ENCODE measurements around the gene NR3C2. TPM values are rescaled to one million over a fixed set of nuclear protein-coding genes. Genes with fewer than 3 reads are reported as not detected.
A peak's percentile ranks its signal among the peaks of the same experiment; 100 is the strongest.

NR3C2 gene
- total RNA-seq, 1 donor from 2014 or later: 25.9 TPM

DNA sequence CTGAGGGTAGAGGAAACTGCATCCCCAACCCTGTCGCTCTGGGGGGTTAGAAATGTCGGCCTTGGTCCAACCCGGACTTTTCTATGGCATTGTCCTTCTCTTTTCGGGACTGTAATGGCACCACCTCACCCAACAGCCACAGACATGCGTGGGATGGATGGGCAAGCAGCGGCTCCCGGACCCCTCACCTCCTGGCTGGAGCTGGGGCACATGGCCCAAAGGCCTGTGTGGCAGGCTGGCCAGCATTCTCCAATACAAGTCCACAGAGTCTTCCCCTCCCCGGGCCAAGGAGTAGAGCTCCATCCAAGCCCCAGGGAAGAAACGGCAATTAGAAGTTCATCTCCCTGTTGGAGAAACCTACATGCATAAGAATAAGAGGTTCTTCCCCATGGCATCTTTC is 142.9 kb downstream of the NR3C2 start:
- H3K4me3 ChIP-seq: no peak overlapping the region
- H3K4me1 ChIP-seq: no peaks in the 10 kb centered on the region
- intact Hi-C loops (cut with DNase I): no loop called here
- no peaks in the 10 kb centered on the region for H3K9me3 ChIP-seq
- H3K36me3 ChIP-seq: no peaks in the 10 kb centered on the region
- DNase-seq (no peak), ATAC-seq (no peak)
- no peak overlapping the region for H3K27ac ChIP-seq
- no peaks in the 10 kb centered on the region for H3K27me3 ChIP-seq
- no peak for TF ChIP-seq CTCF (IDR thresholded peaks at IDR 0.05)

GRCh38 chr4:148296498-148296897 is 145.7 kb downstream of the NR3C2 start:
- no peak for ATAC-seq
- Histone ChIP-seq H3K4me1 (no peaks in the 10 kb centered on the region), H3K27me3 (no peaks in the 10 kb centered on the region), H3K4me3 (no peak overlapping the region), H3K9me3 (no peaks in the 10 kb centered on the region), H3K36me3 (no peaks in the 10 kb centered on the region), H3K27ac (no peak overlapping the region)
- intact Hi-C loops (cut with DNase I): no loop called here
- DNase-seq: no peak
- TF ChIP-seq CTCF (IDR thresholded peaks at IDR 0.05): no peak

GRCh38 chr4:148295642-148296041 is 146.6 kb downstream of the NR3C2 start:
- ATAC-seq: no peak
- no peaks in the 10 kb centered on the region for H3K36me3 ChIP-seq
- no peaks in the 10 kb centered on the region for H3K9me3 ChIP-seq

GRCh38 chr4:148293571-148293970 is 148.6 kb downstream of the NR3C2 start:
- H3K27me3 ChIP-seq: no peaks in the 10 kb centered on the region
- H3K4me1 ChIP-seq: peaks cover 3% of the 10 kb centered on the region
- ATAC-seq (no peak), DNase-seq (no peak)
- H3K36me3 ChIP-seq: no peaks in the 10 kb centered on the region
- H3K27ac ChIP-seq: no peak overlapping the region
- no peak overlapping the region for H3K4me3 ChIP-seq
- TF ChIP-seq CTCF (IDR thresholded peaks at IDR 0.05): no peak
- intact Hi-C loops (cut with DNase I): no loop called here
- no peaks in the 10 kb centered on the region for H3K9me3 ChIP-seq

More at GRCh38 chr4:148295642-148296041, 146.6 kb downstream of the NR3C2 start:
- intact Hi-C loops (cut with DNase I): no loop called here
- Histone ChIP-seq H3K4me1 (no peaks in the 10 kb centered on the region), H3K27me3 (no peaks in the 10 kb centered on the region), H3K27ac (no peak overlapping the region), H3K4me3 (no peak overlapping the region)
- DNase-seq: no peak
- no peak for TF ChIP-seq CTCF (IDR thresholded peaks at IDR 0.05)

- Histone ChIP-seq H3K4me3 (no peak overlapping the region), H3K27me3 (no peaks in the 10 kb centered on the region), H3K4me1 (peaks cover 7% of the 10 kb centered on the region), H3K36me3 (no peaks in the 10 kb centered on the region), H3K27ac (no peak overlapping the region), H3K9me3 (no peaks in the 10 kb centered on the region)
- no peak for DNase-seq
- ATAC-seq: peak; percentile 72
- TF ChIP-seq CTCF (IDR thresholded peaks at IDR 0.05): no peak
- intact Hi-C loops (cut with DNase I): no loop called here
Measured at GRCh38 chr4:148292686-148293085, 149.5 kb downstream of the NR3C2 start.

DNA sequence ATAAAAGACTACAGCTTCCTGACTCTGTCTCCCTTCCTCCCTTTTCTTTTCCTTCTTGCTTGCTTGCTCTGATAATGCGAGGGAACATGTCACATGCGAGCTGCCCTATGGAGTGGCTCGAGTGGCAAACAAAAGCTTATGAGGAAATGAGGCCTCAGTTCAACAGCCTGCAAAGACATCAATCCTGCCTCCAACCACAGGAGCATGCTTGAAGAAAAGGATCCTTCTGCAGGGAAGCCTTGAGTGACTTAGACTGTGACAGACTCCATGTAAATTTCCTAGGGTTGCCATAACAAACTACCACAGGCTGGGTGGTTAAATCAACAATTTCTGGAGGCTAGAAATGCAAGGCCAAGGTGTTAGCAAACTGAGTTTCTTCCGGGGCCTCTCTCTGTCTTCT is 152.5 kb downstream of the NR3C2 start:
- Histone ChIP-seq H3K36me3 (no peaks in the 10 kb centered on the region), H3K27ac (no peak overlapping the region), H3K9me3 (no peaks in the 10 kb centered on the region), H3K27me3 (no peaks in the 10 kb centered on the region), H3K4me1 (peaks cover 7% of the 10 kb centered on the region), H3K4me3 (no peak overlapping the region)
- TF ChIP-seq CTCF (IDR thresholded peaks at IDR 0.05): no peak
- no peak for DNase-seq
- peak; percentile 77 for ATAC-seq
- intact Hi-C loops (cut with DNase I): no loop called here
